ENCODE measurements around the gene GALNTL6.
"Not testable (repeated sequence)": the region's sequence is repeated elsewhere in the genome, so short reads cannot be mapped to it uniquely, and the experiment has no call there.

The GALNTL6 gene

DNA sequence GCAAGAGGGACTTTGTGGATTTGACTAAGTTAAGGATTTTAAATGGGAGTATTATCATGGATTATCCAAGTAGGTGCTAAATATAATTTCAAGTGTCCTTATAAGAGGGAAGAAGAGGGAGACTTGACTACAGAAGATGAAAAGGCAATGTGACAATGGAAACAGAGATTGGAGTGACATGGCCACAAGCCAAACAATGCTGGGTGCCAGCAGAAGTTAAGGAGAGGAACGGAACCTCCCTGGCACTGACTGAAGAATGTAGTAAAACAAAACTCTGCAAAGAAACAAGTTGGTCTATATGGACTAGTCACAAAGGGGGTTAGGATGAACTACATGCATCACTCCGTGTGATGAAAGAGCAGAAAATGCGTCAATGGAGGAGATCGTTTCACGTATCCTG, 959.6 kb downstream of the GALNTL6 start:
- DNase-seq: no peak

DNA sequence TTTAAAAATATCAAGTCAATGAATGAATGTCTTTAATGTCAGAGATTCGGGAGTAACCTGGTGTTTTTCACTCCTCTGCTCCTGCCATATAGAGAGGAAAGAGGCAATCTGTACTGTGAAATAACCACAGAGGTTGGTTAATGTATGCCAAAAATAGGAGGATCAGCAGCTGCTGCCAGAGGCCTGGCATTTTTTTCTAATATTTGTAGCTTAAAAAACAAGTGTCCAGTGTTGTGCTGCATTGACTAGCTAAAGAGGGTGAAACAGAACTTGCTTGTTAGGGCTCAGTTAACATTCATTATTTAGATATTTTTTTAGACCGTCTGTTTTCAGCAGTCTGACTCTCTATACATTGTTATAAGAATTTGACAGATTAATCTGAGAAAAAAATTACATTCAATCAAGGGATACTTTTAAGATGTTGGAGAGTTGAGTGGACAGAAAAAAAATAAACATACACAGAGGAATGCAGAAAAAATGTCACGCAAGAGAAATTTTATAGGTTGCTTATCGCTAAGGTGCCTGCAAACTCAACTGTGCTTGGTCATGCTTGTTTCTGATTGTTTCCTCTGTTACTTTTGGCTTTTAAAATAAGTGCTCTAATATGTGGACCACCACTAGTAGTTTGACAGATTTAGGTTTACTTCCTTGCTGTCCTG, 963.1 kb downstream of the GALNTL6 start:
- DNase-seq: no peak

DNA sequence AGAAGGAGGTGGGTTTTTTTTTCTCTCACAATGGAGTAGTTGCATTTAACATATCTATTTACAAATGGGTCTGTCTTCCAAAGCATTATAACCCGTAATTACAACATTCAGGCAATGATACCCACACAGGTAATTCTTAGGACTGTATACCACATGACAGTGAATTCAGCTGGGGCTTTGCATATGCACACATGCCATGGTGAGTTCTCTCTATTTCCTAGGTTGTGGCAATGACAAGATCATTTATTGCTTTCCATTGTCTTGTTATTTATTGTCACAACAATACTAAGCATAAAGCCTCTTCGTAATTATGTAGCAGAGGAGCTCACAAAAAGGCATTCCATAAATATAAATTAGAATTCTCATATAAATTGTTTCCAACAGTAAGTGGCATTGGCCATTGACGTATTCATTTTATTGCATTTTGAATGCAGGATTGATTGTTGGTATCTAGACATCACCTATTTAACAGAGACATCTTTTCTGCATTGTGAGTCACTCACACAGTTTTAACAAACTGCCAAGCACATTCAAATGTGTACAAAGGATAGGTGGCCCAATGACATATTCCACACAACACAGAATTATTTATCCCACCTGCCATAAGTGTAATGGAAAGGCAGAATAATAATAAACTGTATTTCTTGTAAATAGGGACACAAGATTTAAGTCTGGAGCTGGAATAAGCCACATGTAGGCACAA, 964.7 kb downstream of the GALNTL6 start:
- no peak for DNase-seq

DNA sequence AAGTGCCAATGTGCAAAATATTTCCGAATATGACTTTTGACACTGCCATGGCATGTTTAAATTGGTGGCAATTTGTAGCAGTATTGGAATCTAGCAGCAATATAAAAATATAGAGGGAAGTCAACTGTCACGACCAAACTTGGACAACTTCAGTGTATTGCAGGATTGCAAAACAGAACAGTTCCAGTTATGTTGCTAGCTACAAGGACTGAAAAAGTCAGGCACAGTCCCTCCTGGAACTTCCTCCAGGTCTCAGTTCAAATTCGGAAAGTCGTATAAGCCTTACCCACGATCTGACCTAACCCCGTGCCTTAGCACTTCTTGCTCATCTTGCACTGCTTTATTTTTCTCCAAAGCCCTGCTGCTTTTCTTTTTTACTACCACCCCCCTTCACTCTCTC, 965.4 kb downstream of the GALNTL6 start:
- DNase-seq: no peak

DNA sequence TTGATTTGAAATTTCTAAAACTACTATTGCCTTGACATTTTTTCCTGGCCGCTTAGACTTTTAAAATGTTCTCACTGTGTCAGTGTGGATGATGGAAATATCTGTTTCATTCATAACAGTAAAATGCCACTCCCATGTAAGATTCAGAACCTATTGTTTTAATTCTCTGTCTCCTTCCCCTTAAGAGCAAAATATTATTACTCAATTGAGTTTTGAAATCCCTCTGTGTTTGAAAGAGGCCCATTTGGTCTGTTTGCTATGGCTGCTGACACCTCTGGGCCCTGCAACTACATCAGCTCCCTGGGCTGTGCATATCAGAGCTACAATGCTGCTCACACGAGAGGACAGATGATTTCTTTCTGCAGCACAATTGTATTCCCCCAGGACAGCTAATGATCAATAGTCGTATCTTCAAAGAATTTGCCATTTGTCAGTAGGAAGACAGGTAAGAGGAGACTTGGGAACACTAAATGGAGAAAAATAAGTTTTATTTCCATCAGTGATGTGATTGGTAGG, 967.4 kb downstream of the GALNTL6 start:
- DNase-seq: no peak

DNA sequence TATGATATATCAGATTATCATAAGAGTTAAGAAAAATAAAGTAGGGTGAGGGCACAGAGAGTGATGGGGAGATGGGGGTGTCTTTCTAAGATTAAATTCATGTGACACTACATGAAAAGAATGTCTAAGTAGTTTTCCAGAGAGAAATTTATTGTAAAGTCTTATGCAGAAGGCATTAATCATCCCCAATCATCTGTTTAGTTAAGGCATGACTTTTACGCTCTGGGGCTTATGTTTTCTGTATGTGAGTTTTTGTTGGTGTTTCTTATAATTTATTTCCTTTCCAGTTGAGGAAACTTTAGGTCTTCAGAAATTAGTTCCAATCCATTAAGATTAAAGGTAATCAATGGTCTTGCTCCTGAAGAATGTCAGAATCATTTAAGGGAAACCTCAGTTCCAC, 972.4 kb downstream of the GALNTL6 start:
- DNase-seq: no peak

DNA sequence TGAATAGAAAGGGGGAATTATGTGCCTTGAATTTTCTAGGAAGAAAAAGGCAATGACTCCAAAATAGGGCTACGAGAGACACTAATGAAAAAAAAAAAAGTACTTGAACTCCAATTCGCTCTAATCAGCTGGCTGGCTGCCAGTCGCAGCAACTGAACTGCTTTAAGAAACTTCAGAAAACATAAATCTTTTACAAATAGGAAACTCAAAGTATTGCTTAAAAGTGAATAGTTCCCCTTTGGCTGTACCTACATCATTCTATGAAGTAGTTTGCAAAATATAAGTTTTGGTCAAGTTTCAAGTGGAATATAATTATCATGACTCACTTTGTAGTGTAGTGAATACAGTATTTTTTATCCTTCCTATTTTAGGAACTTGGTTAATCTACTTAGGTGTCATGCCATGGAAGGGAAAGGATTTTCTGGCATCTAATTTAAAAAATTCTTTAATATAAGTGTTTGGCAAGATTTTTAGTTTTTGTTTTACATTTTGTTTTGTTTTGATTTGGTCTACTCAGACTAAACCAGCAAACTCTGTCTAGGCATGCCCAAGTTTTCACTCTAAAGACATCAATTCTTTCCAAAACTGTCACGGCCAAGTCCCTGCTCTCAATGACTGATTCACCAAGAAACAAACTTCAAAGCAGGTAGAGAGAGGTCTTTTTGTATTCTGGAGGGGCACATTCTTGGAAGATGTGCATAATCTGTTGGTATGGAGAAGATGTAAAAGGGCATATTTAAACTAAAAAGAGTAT, 973.0 kb downstream of the GALNTL6 start:
- DNase-seq: no peak

DNA sequence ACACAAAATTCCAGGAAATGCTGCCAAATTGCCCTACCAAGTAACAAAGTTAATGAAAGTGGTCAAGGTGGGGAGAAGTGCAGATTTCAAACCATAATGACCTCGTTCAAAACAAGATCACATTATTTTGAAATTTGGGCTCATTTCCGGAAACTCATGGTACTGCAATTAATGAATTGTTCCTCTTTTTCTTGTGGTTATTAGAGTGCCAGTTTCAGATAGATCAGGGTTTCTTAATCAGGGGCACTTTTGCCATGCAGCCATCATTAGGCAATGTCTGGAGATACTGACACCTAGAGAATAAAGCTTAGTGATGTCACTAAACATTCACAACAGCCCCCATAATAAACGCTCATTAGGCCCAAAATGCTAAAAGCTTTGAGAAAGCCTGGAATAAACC, 973.9 kb downstream of the GALNTL6 start:
- DNase-seq: no peak

DNA sequence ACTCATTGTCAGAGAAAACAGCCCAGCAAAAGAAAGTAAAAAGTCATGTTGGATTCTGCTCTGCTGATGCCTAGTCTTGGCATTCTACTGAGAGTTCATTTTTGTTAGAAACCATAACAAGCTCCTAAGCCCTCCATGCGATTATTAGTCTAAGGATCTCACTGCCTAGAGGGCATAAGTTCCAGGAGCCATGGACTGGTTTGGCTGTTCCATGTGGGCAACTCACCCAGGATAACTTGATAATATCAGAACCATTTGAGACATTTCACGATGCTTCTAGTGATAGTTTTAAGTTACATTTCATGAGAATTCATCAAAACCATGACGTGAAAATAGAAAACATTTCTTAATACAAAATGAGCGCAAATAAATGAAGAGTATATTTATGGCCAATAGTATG, 978.6 kb downstream of the GALNTL6 start:
- no peak for DNase-seq

DNA sequence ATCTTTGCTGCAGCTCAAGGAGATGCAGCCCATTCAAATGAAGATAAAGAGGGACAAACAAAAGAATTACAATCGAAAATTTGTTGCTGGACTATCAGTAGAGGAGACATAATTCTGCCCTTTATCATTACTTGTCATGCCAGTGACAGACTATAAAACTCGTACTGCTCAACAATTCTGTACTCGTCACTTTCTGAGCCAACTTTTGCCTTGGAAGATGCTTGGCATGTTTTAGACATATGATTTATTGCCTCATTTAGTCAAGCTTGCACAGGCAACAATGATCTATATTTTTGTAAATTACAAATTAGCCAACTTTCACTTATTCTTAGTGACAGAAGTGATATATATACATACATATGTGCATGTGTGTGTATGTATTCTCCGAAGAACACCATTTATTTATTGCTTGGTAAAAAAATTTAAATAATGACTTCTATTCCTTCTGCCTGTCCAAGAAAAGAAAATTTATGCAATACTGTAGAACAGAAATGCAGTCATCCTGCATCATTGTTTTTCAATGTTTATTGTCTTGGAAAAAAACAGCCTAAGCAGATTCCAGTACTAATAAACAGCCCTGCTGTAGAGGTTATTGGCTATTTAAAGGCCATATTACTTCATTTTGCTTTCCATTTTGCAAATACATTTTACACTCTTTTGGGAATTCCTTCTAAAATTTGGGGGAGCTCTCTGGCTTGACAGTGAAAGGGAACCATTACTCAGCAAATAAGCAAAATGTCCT, 980.5 kb downstream of the GALNTL6 start:
- DNase-seq: no peak

DNA sequence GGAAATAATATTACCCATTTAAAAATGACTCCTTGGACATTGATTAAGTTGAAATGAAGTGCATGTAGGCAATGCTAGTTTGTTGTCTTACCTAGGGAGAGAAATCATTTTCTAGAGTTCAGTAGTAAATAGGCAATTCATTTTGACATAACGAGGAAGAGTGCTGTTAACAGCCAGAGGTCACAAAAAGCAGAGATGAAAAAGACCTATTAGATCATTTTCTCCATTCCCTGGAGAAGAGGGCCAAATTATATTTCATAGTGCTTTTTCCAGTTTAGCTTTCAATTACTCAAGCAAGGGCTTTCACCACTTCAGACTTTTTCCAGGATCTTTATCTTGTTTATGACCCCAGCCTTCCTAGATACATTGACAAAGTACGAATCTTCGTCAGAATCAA, 981.1 kb downstream of the GALNTL6 start:
- DNase-seq: no peak

DNA sequence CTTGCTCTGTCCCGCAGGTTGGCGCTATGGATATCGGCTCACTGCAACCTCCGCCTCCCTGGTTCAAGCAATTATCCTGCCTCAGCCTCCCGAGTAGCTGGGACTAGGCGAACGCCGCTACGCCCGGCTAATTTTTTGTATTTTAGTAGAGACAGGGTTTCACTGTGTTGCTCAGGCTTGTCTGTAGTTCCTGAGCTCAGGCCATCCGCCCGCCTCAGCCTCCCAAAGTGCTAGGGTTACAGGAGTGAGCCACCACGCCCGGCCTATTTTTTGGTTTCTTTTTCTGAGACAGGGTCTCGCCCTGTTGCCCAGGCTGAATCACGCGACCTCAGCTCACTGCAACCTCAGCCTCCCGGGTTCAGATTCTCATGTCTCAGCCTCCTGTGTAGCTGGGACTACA, 984.1 kb downstream of the GALNTL6 start:
- DNase-seq: not testable (repeated sequence)

DNA sequence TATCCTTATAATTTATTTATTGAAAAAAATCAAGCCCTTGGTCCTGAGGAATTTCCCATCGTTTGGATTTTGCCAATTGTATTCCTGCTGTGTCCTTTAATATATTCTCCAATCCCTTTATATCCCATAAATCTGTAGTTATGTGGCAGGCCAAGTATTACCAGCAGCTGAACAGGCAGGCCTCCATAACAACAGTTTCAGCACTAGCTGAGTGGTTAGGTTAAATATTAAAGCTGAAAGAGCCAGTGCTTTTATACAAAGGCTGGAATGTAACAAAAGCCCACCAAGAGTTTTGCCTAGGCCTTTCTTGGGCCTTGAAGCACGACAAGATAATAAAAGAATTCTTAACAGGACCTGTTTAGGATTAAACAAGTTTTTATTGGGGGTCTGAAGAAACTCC, 988.8 kb downstream of the GALNTL6 start:
- DNase-seq: no peak

DNA sequence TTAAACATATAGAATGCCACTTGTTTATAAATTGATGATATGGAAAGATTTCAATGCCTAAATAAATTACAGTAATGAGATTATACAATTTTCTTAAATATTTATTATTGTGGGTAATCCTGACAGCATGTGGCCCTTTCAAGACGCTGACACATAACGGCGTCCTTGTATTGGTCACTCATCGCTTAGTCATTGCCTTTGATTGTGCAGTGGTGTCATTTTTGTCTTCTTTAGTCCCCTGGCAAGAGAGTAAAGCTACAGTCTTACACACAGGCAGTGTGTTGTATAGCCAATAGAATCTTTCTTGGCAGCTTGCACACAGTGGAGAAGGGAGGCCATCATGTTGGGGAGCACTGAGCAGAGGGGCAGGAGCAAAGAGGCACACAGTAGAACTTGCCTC, 993.6 kb downstream of the GALNTL6 start:
- no peak for DNase-seq

DNA sequence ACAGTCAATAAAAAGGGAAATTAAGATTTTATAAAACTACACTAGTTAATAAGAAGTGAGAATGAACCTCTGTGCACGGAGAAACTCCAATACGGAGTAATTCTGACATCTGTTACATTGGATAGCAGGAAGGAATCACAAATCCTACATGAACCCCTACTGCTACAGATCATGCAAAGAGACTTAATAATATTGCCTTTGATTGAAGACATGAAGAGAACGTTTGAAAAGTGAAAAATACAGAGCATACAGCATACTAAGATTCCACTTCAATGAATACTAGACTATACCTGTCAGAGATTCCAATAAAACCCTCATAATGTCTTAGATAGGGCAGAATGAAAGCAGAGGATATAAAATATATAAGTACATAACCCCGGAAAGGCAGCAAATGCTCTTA, 995.0 kb downstream of the GALNTL6 start:
- DNase-seq: no peak

DNA sequence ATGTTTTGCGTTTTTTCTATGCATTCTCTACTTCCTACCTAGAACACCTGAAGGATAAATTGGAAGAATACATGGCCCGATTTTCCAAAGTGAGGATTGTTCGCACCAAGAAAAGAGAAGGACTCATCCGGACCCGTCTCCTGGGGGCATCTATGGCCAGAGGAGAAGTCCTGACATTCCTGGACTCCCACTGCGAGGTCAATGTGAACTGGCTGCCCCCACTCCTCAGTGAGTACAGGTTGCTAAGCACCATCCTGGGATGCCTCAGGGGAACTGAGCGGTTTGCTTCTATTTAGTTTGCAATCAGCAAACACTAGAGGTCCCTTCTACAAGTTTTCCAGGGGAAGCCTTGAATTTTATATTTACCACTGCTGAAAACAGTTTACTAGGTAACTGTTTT, 996.1 kb downstream of the GALNTL6 start:
- DNase-seq: no peak

DNA sequence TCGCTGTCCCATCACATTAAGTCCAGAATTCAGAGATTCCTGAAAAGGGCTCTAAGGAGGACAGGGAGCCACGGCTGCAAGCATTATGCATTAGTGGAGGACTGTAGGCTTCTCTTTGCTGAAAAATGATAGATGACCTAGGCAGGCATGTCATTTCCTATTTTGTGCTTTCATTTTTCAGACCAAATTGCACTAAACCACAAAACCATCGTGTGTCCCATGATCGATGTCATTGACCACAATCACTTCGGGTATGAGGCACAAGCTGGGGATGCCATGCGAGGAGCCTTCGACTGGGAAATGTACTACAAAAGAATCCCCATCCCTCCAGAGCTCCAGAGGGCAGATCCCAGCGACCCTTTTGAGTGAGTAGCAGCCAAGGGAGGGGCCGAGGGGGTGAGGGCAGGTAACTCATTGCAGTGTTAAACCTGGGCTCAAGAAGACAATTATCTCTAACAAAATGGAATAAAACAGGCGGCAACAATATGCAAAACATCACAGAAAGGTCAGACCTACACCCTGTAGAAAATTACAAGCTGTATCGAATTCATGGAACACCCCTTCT, 1000.2 kb downstream of the GALNTL6 start:
- no peak for DNase-seq

DNA sequence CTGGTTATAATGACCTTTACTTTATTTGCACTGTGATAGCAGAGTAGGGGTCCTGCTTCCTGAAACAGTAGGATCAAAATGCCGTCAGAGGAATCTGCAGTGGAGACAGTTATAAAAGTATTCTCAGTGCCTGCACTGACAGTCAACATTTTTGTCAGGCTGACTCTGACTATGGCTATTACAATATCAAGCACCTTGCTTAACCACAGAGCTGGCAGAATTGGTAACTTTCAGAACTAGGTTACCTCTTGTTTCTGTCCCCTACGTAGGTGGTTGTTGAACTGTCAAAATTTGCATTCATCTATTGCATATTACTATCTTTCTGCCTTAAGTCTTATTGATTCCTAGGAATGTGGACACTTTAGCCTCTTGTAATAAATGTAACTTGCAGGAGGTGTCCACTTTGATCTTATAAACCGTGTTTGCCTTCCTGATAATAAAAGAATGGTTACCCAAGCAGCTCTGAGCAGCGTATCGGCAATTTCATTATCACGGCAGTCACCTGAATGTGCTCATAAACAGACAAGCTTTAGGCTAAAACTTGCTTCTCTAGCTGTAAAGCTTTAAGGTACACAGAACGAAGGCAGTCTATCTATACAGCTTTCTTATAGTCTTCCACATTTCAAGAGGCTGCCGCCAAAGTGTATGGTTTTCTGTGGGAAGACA, 1002.4 kb downstream of the GALNTL6 start:
- DNase-seq: no peak

DNA sequence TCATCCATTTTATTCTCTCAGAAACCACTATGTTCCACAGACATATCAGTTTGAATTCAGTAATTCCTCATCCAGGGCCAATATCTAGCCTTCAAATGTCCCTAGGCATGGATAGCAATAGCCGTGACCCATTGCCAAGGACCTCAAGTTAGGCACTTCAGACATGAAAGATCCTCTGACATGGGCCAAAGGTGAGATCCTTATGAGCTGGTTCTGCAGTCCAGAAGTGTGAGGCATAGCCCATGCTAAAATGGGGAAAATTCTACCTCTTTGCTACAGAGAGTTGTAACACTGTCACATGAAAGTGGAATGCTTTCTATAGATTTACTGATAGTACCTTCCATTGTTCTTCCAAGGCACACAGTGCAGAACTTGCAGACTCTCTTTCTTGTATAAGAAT, 1005.7 kb downstream of the GALNTL6 start:
- no peak for DNase-seq

DNA sequence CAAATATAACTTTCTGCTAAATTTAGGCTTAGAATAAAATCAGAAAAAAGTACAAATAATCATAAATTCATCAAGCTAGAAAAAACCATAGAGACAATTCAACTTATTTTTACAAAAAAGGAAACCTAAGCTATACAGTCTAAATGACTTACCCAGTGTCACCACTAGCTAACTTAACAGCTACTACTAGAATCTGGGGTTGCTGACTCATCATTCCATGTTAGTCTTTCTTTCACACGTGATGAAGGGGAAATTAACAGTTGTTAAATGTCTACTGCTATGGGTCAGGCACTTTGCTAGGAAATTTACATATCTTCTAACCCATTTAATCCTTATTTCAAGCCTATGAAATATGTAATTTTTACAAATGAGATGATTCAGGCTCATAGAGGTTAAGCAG, 1006.1 kb downstream of the GALNTL6 start:
- no peak for DNase-seq

DNA sequence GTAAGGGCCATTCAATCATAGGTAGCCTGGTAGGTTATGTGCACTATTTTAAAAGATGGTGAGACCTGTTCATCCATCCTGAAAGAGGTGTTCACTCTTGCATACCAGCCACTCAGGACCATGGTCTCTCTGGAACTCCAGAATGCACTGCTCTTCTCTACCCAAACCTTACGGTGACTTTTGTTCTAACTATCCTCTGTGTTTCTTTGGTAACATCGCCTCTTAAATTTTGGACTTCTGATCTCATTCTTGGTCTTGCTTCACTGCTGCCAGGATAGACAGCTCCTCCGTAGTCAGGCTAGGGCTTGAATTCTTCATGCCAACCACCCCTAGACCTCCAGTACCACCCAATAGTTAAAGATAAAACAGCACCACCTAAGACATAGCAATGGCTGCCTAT, 1009.1 kb downstream of the GALNTL6 start:
- no peak for DNase-seq

DNA sequence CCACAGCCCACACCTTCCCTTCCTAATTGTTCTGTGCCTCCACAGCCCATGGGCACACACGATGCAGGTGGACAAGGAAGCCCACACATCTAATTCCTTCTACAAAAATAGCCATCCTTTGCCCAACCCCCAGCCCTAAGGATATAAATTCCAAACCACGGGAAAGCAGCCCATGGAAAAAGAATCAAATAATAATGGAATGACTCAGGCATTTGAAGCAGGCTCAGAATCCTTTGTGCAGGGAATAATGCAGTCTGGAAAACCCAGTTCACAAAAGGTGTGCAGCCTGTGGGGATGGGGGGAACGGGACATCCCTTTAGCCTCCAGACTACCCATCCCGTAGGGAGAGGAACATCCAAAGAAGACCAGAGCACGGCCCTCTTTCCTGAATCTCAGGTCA, 1013.1 kb downstream of the GALNTL6 start:
- DNase-seq: no peak

All from central memory CD4-positive, alpha-beta T cell (primary cell).